Uterus (tissue), 4 donors: ENCODE measurements around the gene MTHFD2L. TPM values are rescaled to one million over a fixed set of nuclear protein-coding genes. Genes with fewer than 3 reads are reported as not detected.

ENCODE experiments used
- DNase-seq, 2 donors: peaks; one replicate each; pipeline ENCODE4 v3.0.0-alpha.2; 2019 to 2020
- H3K27ac ChIP-seq, 2 donors: fragments of 200-600 bp; sonication (generic); 1 replicate in 1 of 2; 2 replicates in 1 of 2; pipeline ENCODE4 v1.5.1; 2016 to 2018
- H3K27me3 ChIP-seq, 2 donors: fragments of 200-600 bp; sonication (generic); one replicate each; pipeline ENCODE4 v1.5.1; 2018 to 2019; ENCODE audit warnings: control low read depth in 1 of 2
- H3K36me3 ChIP-seq, 2 donors: fragments of 200-600 bp; sonication (generic); one replicate each; pipeline ENCODE4 v1.5.1; 2019; ENCODE audit warnings: control low read depth in 1 of 2
- H3K4me1 ChIP-seq, 2 donors: fragments of 200-600 bp; sonication (generic); one replicate each; pipeline ENCODE4 v1.5.1; 2018 to 2019; ENCODE audit warnings: control low read depth in 1 of 2
- H3K4me3 ChIP-seq, 2 donors: fragments of 200-600 bp; sonication (generic); 1 replicate in 1 of 2; 2 replicates in 1 of 2; pipeline ENCODE4 v1.5.1; 2018 to 2019; ENCODE audit warnings: mild to moderate bottlenecking in 1 of 2
- H3K9me3 ChIP-seq, 2 donors: fragments of 200-600 bp; sonication (generic); one replicate each; pipeline ENCODE4 v1.5.1; 2019; ENCODE audit warnings: control low read depth in 1 of 2
- POLR2A ChIP-seq, 2 donors: fragments of 450-650 bp; IDR thresholded peaks; one replicate each; pipeline ENCODE4 v1.6.1; 2016; ENCODE audit warnings: antibody characterized with exemption in 2 of 2, mild to moderate bottlenecking in 1 of 2, moderate library complexity in 1 of 2
- intact Hi-C: fragments of 100-400 bp; cut with DNase I; formaldehyde crosslinking; loops from one replicate; pipeline ENCODE4 v1.15.1; 2023; ENCODE audit warnings: low total_unique reads
- total RNA-seq, 4 donors: library from RNA; depleted of rRNA in 3 of 4; stranded (reverse); fragments of >200 nt in 3 of 4; gene quantifications; one replicate each; pipeline versions ENCODE4 v1.1.0 to v1.2.4, GENCODE V29; 2014 to 2023
- TF ChIP-seq, protein P1 (sequence below), 4 experiments: fragments of 200-600 bp in 2 of 4; fragments of 450-650 bp in 2 of 4; sonication (generic) in 2 of 4; IDR thresholded peaks; one replicate each; pipeline ENCODE4 v1.5.1; 2016 to 2019; ENCODE audit warnings: antibody characterized with exemption in 4 of 4, mild to moderate bottlenecking in 2 of 4, moderate library complexity in 1 of 4
- donor health status: DM: yes; HTN: yes; CAD: no.

The MTHFD2L gene
- total RNA-seq, 4 donors from 2014 or later = 2.4 to 32.5 (median 12.9) TPM

DNA sequence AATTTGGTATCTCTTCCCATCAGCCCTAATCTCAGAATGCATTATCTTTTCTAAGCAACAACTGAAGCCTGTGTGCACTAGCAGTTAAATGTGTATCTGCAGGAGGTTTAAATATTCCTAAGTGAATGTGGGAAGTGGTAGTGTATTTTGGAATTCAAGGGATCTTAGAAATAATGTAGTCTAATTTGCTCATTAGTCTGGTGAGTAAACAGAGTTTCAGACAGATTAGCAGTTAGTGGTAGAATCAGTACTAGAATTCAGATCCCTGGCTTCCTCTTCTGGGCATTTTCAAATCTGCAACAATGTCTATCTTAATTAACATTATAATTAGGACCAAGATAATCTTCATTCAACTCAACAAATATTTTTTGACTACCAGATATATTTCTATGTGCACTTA lies 47.2 kb upstream of the MTHFD2L start:
- DNase-seq = no peak
- no peaks in the 10 kb centered on the region for H3K9me3 ChIP-seq
- H3K27me3 ChIP-seq = no peaks in the 10 kb centered on the region
- no peak overlapping the region for H3K27ac ChIP-seq
- H3K36me3 ChIP-seq = no peaks in the 10 kb centered on the region
- no peak overlapping the region for H3K4me3 ChIP-seq
- no peaks in the 10 kb centered on the region for H3K4me1 ChIP-seq
- TF ChIP-seq, protein P1, sequence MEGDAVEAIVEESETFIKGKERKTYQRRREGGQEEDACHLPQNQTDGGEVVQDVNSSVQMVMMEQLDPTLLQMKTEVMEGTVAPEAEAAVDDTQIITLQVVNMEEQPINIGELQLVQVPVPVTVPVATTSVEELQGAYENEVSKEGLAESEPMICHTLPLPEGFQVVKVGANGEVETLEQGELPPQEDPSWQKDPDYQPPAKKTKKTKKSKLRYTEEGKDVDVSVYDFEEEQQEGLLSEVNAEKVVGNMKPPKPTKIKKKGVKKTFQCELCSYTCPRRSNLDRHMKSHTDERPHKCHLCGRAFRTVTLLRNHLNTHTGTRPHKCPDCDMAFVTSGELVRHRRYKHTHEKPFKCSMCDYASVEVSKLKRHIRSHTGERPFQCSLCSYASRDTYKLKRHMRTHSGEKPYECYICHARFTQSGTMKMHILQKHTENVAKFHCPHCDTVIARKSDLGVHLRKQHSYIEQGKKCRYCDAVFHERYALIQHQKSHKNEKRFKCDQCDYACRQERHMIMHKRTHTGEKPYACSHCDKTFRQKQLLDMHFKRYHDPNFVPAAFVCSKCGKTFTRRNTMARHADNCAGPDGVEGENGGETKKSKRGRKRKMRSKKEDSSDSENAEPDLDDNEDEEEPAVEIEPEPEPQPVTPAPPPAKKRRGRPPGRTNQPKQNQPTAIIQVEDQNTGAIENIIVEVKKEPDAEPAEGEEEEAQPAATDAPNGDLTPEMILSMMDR (IDR thresholded peaks at IDR 0.05) = no peak
- TF ChIP-seq POLR2A (IDR thresholded peaks at IDR 0.05) = no peak
- intact Hi-C loops = no loop called here

DNA sequence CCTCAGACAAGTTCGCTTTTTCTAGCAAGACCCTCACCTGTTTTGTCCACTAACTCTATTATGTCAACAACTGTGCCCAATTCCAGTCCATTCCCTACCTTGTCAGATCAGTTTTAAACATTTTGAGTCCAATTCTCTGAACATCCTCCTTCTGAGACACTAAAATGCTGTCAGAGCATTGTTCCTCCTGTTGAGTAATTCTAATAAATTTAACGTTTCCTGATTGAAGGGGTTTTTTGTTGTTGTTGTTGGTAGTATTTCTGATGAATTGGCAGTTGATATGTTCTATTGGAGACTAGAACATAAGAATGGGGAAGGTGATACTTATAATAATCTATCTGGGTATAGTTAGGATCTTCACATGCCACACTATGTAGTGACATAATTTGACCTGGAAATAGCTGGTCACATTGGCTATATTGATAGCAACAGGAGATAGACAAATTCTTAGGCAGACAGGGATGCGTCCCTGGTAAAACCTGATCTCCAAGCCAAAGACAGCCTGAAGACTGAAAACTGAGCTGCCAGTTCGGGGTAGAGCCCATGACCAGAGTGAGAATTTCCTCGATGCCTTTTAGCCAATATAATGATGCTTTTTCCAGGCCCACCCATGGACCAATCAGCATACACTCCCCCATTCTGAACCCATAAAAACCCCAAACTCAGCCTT lies 46.5 kb upstream of the MTHFD2L start:
- intact Hi-C loops = no loop called here
- Histone ChIP-seq H3K27me3 (no peaks in the 10 kb centered on the region), H3K9me3 (no peaks in the 10 kb centered on the region), H3K4me1 (no peaks in the 10 kb centered on the region), H3K36me3 (no peaks in the 10 kb centered on the region), H3K27ac (no peak overlapping the region), H3K4me3 (no peak overlapping the region)
- TF ChIP-seq POLR2A (IDR thresholded peaks at IDR 0.05) = no peak
- TF ChIP-seq, protein P1 (IDR thresholded peaks at IDR 0.05) = no peak
- DNase-seq = no peak

DNA sequence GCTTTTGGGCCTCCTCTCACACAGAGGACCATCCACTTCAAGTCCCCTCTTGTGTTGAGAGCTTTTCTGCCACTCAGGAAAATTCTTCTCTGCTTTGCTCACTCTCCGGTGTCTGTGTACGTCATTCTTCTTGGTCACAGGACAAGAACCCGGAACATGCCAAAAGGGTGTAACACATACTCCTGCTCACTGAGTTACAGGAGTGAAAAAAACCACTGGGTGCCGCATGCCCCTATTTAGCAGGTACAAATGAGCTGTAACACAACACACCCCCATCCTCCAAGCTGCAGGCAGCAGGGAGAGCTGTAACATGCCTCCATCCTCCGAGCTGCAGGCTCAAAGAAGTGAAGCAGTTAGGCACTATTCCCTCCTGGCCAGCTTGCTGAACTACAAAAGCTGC lies 45.9 kb upstream of the MTHFD2L start:
- no peaks in the 10 kb centered on the region for H3K4me1 ChIP-seq
- DNase-seq = no peak
- no peak overlapping the region for H3K27ac ChIP-seq
- H3K9me3 ChIP-seq = no peaks in the 10 kb centered on the region
- H3K4me3 ChIP-seq = no peak overlapping the region
- no peaks in the 10 kb centered on the region for H3K36me3 ChIP-seq
- no peaks in the 10 kb centered on the region for H3K27me3 ChIP-seq
- intact Hi-C loops = no loop called here
- no peak for TF ChIP-seq POLR2A (IDR thresholded peaks at IDR 0.05)
- TF ChIP-seq, protein P1 (IDR thresholded peaks at IDR 0.05) = no peak

DNA sequence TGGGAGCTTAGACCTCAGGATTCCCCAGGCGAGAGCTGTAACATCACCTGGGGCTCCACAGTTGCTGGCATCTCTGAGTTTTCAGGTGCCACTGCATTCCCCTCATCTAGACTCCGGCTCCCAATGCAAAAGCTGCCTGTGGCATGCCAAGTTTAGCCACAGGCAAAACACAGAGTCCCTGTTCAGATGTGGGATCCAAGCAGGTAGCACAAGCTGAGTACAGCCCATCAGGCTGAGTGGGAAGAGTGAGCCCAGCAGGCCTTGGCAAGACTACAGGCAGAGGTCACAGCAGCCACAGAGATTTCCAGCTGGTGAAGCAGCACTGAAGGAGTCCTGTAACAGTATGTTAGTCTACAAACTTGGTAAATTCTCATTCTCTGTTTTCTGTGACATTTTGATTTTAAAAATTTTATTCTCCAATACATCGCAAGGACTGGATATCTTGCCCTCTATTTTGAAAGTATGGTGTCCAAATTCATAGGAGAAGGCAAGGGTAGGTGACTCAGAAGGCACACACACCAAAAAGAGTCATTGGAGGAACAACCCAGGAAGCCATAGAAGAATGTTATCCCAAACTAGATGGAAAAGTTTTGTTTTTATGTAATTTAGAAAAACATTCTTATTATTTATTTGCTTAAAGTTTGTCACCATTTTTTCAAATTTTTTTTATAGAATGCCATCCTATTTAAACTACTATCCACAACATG lies 45.4 kb upstream of the MTHFD2L start:
- H3K36me3 ChIP-seq = no peaks in the 10 kb centered on the region
- no peak overlapping the region for H3K27ac ChIP-seq
- H3K4me1 ChIP-seq = no peaks in the 10 kb centered on the region
- no peak overlapping the region for H3K4me3 ChIP-seq
- no peaks in the 10 kb centered on the region for H3K27me3 ChIP-seq
- H3K9me3 ChIP-seq = no peaks in the 10 kb centered on the region
- no peak for DNase-seq
- TF ChIP-seq POLR2A (IDR thresholded peaks at IDR 0.05) = no peak
- TF ChIP-seq, protein P1 (IDR thresholded peaks at IDR 0.05) = no peak
- intact Hi-C loops = no loop called here

DNA sequence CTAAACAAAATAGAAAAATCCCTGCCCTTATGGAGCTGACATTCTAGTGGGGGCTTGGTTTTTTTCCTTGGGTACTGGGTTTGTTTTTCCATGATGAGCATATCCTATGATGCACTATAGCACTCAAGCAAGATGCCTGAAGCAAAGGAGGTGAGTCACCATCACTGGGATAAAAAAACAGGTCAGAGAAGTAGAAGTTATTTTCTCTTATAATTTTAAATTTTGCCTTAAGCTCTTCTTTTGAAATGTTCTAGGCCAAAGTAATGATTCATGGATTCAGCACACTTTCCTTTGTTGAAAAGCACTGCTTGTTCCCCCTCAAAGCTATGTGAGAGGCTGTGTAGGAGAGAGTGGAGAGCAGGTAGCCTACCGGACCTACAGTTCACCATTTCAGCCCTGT lies 43.7 kb upstream of the MTHFD2L start:
- Histone ChIP-seq H3K9me3 (no peaks in the 10 kb centered on the region), H3K27me3 (no peaks in the 10 kb centered on the region), H3K27ac (no peak overlapping the region), H3K4me1 (no peaks in the 10 kb centered on the region), H3K4me3 (no peak overlapping the region), H3K36me3 (no peaks in the 10 kb centered on the region)
- TF ChIP-seq, protein P1 (IDR thresholded peaks at IDR 0.05) = no peak
- no peak for TF ChIP-seq POLR2A (IDR thresholded peaks at IDR 0.05)
- no peak for DNase-seq
- intact Hi-C loops = no loop called here
